NOMO-1 (cell line): ENCODE data around the gene MAN1C1.
"Not testable (repeated sequence)": the region's sequence is repeated elsewhere in the genome, so short reads cannot be mapped to it uniquely, and the experiment has no call there.

ENCODE experiments used
- DNase-seq, 2 experiments: peaks; one replicate each; lab custom pipeline; 2025; ENCODE audit not compliant: unreplicated experiment in 2 of 2; lab: John Stamatoyannopoulos, UW

MAN1C1 gene

GRCh38 chr1:25653558-25653957, 37.0 kb downstream of the MAN1C1 start:
- DNase-seq, result no peak

- no peak for DNase-seq
Observed at GRCh38 chr1:25654109-25654660, 37.6 kb downstream of the MAN1C1 start.

- DNase-seq, result no peak
Observed at GRCh38 chr1:25657121-25657882, 40.7 kb downstream of the MAN1C1 start.

- no peak for DNase-seq
Observed at GRCh38 chr1:25657883-25658760, 41.5 kb downstream of the MAN1C1 start.

GRCh38 chr1:25658791-25659431, 42.3 kb downstream of the MAN1C1 start:
- no peak for DNase-seq

- no peak for DNase-seq
Observed at GRCh38 chr1:25661043-25661815, 44.6 kb downstream of the MAN1C1 start.

- no peak for DNase-seq
Observed at GRCh38 chr1:25662061-25662460, 45.5 kb downstream of the MAN1C1 start.

GRCh38 chr1:25662959-25663358, 46.4 kb downstream of the MAN1C1 start:
- not testable (repeated sequence) for DNase-seq

- DNase-seq, result no peak
Observed at GRCh38 chr1:25664357-25665199, 48.0 kb downstream of the MAN1C1 start.

- no peak for DNase-seq
Observed at GRCh38 chr1:25666460-25666859, 49.9 kb downstream of the MAN1C1 start.

GRCh38 chr1:25668931-25669573, 52.5 kb downstream of the MAN1C1 start:
- no peak for DNase-seq

- DNase-seq, result no peak
Observed at GRCh38 chr1:25669781-25670567, 53.4 kb downstream of the MAN1C1 start.

GRCh38 chr1:25671929-25672328, 55.3 kb downstream of the MAN1C1 start:
- no peak for DNase-seq

GRCh38 chr1:25672763-25673409, 56.3 kb downstream of the MAN1C1 start:
- no peak for DNase-seq

GRCh38 chr1:25673456-25673855, 56.9 kb downstream of the MAN1C1 start:
- no peak for DNase-seq

- no peak for DNase-seq
Observed at GRCh38 chr1:25673962-25674806, 57.6 kb downstream of the MAN1C1 start.

- DNase-seq, result no peak
Observed at GRCh38 chr1:25674807-25675084, 58.2 kb downstream of the MAN1C1 start.
